SK-N-MC (cell line): ENCODE data around the gene PARP14.
"Not testable (repeated sequence)": the region's sequence is repeated elsewhere in the genome, so short reads cannot be mapped to it uniquely, and the experiment has no call there.

Experiments
- EZH2 ChIP-seq: fragments of 200-600 bp; sonication (generic); IDR thresholded peaks from one replicate; pipeline ENCODE4 v1.6.1; 2017; ENCODE audit warnings: antibody characterized with exemption
- POLR2AphosphoS5 ChIP-seq: IDR thresholded peaks from 2 replicates; pipeline ENCODE4 v1.6.1; 2012; ENCODE audit warnings: mild to moderate bottlenecking, low read depth, low read length, borderline replicate concordance

DNA sequence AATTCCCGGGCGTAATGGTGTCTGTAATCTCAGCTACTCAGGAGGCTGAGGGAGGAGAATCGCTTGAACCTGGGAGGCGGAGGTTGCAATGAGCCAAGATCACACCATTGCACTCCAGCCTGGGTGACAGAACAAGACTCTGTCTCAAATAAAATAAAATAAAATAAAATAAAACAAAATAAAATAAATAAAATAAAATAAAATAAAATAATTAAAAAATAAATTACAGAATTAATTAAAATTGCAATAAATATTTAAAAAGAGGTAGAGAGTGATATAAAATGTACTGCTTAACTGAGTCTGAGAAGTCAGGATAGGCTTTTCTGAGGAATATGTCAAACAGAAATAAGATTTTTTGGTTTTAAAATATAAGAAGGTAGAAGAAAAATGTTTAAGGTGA, 22.3 kb upstream of the PARP14 start:
- TF ChIP-seq EZH2, POLR2AphosphoS5: not testable (repeated sequence)
